HCT116 (cell line): Measurements from ENCODE around the gene MEPCE. TPM values are rescaled to one million over a fixed set of nuclear protein-coding genes. Genes with fewer than 3 reads are reported as not detected.

Experiments used
- ATAC-seq: fragments of 200-7000 bp; cut with Tn5 transposase; 2 replicates; pipeline ENCODE4 v1.9.1; 2020; ENCODE audit warnings: mild to moderate bottlenecking, moderate library complexity
- BruUV-seq: library from RNA; stranded (reverse); fragments of 400-500 nt; replicated peaks from 2 replicates; lab custom pipeline; 2021; lab: Mats Ljungman, UMichigan
- CTCF ChIA-PET: fragments of 300-600 bp; sonication (Branson Sonifier 250); formaldehyde crosslinking; loops from one replicate; lab custom pipeline; 2021; ENCODE audit warnings: antibody characterized with exemption; lab: Charles Lee
- POLR2A ChIA-PET: fragments of 300-600, 350-600 bp; sonication (Branson Sonifier 250); formaldehyde crosslinking; loops from one replicate; lab custom pipeline; 2021; ENCODE audit warnings: antibody characterized with exemption; lab: Charles Lee
- RAD21 ChIA-PET, 2 experiments: fragments of 300-600 bp; sonication (Branson Sonifier 250); formaldehyde crosslinking; loops; one replicate each; lab custom pipeline; 2023; ENCODE audit warnings: low total read pairs in 2 of 2; ENCODE audit not compliant: uncharacterized antibody in 2 of 2, unreplicated experiment in 2 of 2, low non-redundant PET in 1 of 2; lab: Charles Lee
- DNase-seq: peaks from one replicate; pipeline ENCODE4 v3.0.0-alpha.2; 2010; ENCODE audit warnings: low read depth, low spot score
- H2AFZ ChIP-seq: fragments of 200-600 bp; shearing (Covaris generic), sonication (generic); 2 replicates; pipeline ENCODE4 v1.6.1; 2017; ENCODE audit warnings: low read depth, mixed run types, mixed read lengths, antibody characterized with exemption, low read length; ENCODE audit not compliant: poor library complexity, severe bottlenecking
- H3K27ac ChIP-seq: 2 replicates; pipeline ENCODE4 v1.5.1; 2012; ENCODE audit warnings: low read depth, low read length
- H3K27me3 ChIP-seq: fragments of 200-600 bp; sonication (generic); 2 replicates; pipeline ENCODE4 v1.6.1; 2016; ENCODE audit warnings: mixed run types, low read length, mixed read lengths; ENCODE audit not compliant: insufficient read depth
- H3K36me3 ChIP-seq, 2 experiments: fragments of 200-500 bp in 1 of 2; fragments of 200-600 bp in 1 of 2; sonication (Bioruptor generic) in 1 of 2; sonication (generic) in 1 of 2; 2 replicates each; pipeline versions ENCODE4 v1.5.1 to v1.6.1; 2014 to 2016; ENCODE audit warnings: low read length in 2 of 2, inconsistent platforms in 1 of 2, mixed read lengths in 1 of 2, mixed run types in 1 of 2; ENCODE audit not compliant: insufficient read depth in 2 of 2, control insufficient read depth in 1 of 2
- H3K4me1 ChIP-seq, 2 experiments: fragments of 200-600 bp in 1 of 2; sonication (generic) in 1 of 2; 2 replicates each; pipeline versions ENCODE4 v1.5.1 to v1.6.1; 2012 to 2017; ENCODE audit warnings: low read length in 2 of 2, inconsistent platforms in 1 of 2, mild to moderate bottlenecking in 1 of 2, mixed read lengths in 1 of 2, mixed run types in 1 of 2, moderate library complexity in 1 of 2; ENCODE audit not compliant: insufficient read depth in 2 of 2, control insufficient read depth in 1 of 2
- H3K4me2 ChIP-seq: fragments of 200-600 bp; sonication (generic); 2 replicates; pipeline ENCODE4 v1.6.1; 2017; ENCODE audit warnings: mixed run types, low read length, mixed read lengths
- H3K4me3 ChIP-seq, 2 experiments: fragments of 200-600 bp in 1 of 2; sonication (generic) in 1 of 2; replicated peaks in 1 of 2; 2 replicates each; pipeline ENCODE4 v1.5.1; 2011 to 2016; ENCODE audit warnings: low read length in 2 of 2, control low read depth in 1 of 2, low read depth in 1 of 2, mild to moderate bottlenecking in 1 of 2, mixed read lengths in 1 of 2, mixed run types in 1 of 2
- H3K79me2 ChIP-seq: fragments of 200-600 bp; sonication (generic); 2 replicates; pipeline ENCODE4 v1.6.1; 2017; ENCODE audit warnings: mild to moderate bottlenecking, mixed run types, low read length, moderate library complexity, mixed read lengths; ENCODE audit not compliant: insufficient read depth
- H3K9ac ChIP-seq: fragments of 200-600 bp; sonication (generic); 2 replicates; pipeline ENCODE4 v1.6.1; 2016; ENCODE audit warnings: low read length, mixed read lengths
- H3K9me2 ChIP-seq: fragments of 200-600 bp; sonication (generic), shearing (Covaris generic); 2 replicates; pipeline ENCODE4 v1.6.1; 2017; ENCODE audit warnings: mixed run types, mild to moderate bottlenecking, moderate library complexity; ENCODE audit not compliant: insufficient read depth
- H3K9me3 ChIP-seq, 2 experiments: fragments of 200-500 bp in 1 of 2; fragments of 200-600 bp in 1 of 2; sonication (Bioruptor generic) in 1 of 2; sonication (generic) in 1 of 2; 2 replicates each; pipeline ENCODE4 v1.6.1; 2014 to 2017; ENCODE audit warnings: low read length in 2 of 2, mixed read lengths in 2 of 2, inconsistent platforms in 1 of 2, low read depth in 1 of 2, mild to moderate bottlenecking in 1 of 2, mixed run types in 1 of 2, moderate library complexity in 1 of 2; ENCODE audit not compliant: control insufficient read depth in 1 of 2, insufficient read depth in 1 of 2
- H4K20me1 ChIP-seq: fragments of 200-600 bp; sonication (generic), shearing (Covaris generic); 2 replicates; pipeline ENCODE4 v1.6.1; 2017; ENCODE audit warnings: mixed run types, mild to moderate bottlenecking, moderate library complexity; ENCODE audit not compliant: insufficient read depth
- CBX3 ChIP-seq: IDR thresholded peaks from 2 replicates; pipeline ENCODE4 v1.6.1; 2012; ENCODE audit warnings: low read depth
- ELF1 ChIP-seq: IDR thresholded peaks from 2 replicates; pipeline ENCODE4 v1.6.1; 2012; ENCODE audit warnings: low read depth, borderline replicate concordance
- EZH2 ChIP-seq: fragments of 200-600 bp; sonication (generic); IDR thresholded peaks from 2 replicates; pipeline ENCODE4 v1.6.1; 2017; ENCODE audit warnings: antibody characterized with exemption, mixed run types
- EZH2phosphoT487 ChIP-seq: fragments of 200-600 bp; IDR thresholded peaks from 2 replicates; pipeline ENCODE4 v1.6.1; 2018; ENCODE audit warnings: antibody characterized with exemption, borderline replicate concordance
- JUND ChIP-seq: IDR thresholded peaks from 2 replicates; pipeline ENCODE4 v1.6.1; 2012
- MAX ChIP-seq: IDR thresholded peaks from 2 replicates; pipeline ENCODE4 v1.6.1; 2012
- RAD21 ChIP-seq: IDR thresholded peaks from 2 replicates; pipeline ENCODE4 v1.6.1; 2012; ENCODE audit warnings: low read depth, mild to moderate bottlenecking
- TCF7L2 ChIP-seq: IDR thresholded peaks from 2 replicates; pipeline ENCODE4 v1.7.0; 2011; ENCODE audit warnings: borderline replicate concordance, inconsistent platforms; ENCODE audit not compliant: insufficient read depth, insufficient read length; ENCODE audit errors: extremely low read depth
- YY1 ChIP-seq: IDR thresholded peaks from 2 replicates; pipeline ENCODE4 v1.6.1; 2011; ENCODE audit warnings: low read length, low read depth, moderate library complexity, mild to moderate bottlenecking; ENCODE audit not compliant: insufficient replicate concordance; ENCODE audit errors: extremely low read depth
- ZBTB33 ChIP-seq: IDR thresholded peaks from 2 replicates; pipeline ENCODE4 v1.6.1; 2011; ENCODE audit warnings: mild to moderate bottlenecking, low read length, moderate library complexity; ENCODE audit not compliant: insufficient replicate concordance; ENCODE audit errors: extremely low read depth
- ZFX ChIP-seq: fragments of 450-650 bp; IDR thresholded peaks from 2 replicates; pipeline ENCODE4 v1.6.1; 2017
- intact Hi-C: fragments of 100-400 bp; cut with micrococcal nuclease; formaldehyde crosslinking; loops from 2 replicates; pipeline ENCODE4 v1.10.0; 2022
- total RNA-seq: library from RNA; stranded (reverse); gene quantifications from one replicate; pipeline ENCODE4 v1.2.1, GENCODE V29; 2021; ENCODE audit not compliant: unreplicated experiment

MEPCE gene
- total RNA-seq, 1 experiment from 2014 or later = 44.4 TPM

GRCh38 chr7:100472854-100473499, 43.3 kb downstream of the MEPCE start:
- no TSS peak for BruUV-seq
- H4K20me1 ChIP-seq = no peaks in the 10 kb centered on the region
- ChIA-PET POLR2A (no interaction called here), RAD21 (no interaction called here), CTCF (no interaction called here)
- no peak overlapping the region for H3K4me3 ChIP-seq
- H3K36me3 ChIP-seq = peaks cover 0 to 4% of the 10 kb centered on the region in 2 experiments; a peak in 1 of 4 replicates
- H3K27me3 ChIP-seq = no peaks in the 10 kb centered on the region
- H3K4me1 ChIP-seq = peaks cover 24 to 35% of the 10 kb centered on the region in 2 experiments
- DNase-seq (no peak), ATAC-seq (no peak)
- H3K79me2 ChIP-seq = no peaks in the 10 kb centered on the region
- H3K9me2 ChIP-seq = no peaks in the 10 kb centered on the region
- intact Hi-C loops = no loop called here
- no peak overlapping the region for H2AFZ ChIP-seq
- H3K9me3 ChIP-seq = no peaks in the 10 kb centered on the region
- peak overlapping the region; percentile 10; the same call in 1 of the 2 replicates for H3K4me2 ChIP-seq
- no peak overlapping the region for H3K27ac ChIP-seq
- no peak overlapping the region for H3K9ac ChIP-seq
- TF ChIP-seq MAX = no peak
- TF ChIP-seq JUND = no peak
- no peak for TF ChIP-seq ZBTB33
- TF ChIP-seq EZH2 = no peak
- no peak for TF ChIP-seq EZH2phosphoT487
- no peak for TF ChIP-seq TCF7L2
- no peak for TF ChIP-seq RAD21
- TF ChIP-seq ZFX = no peak
- TF ChIP-seq CBX3 = no peak
- TF ChIP-seq ELF1 = no peak
- no peak for TF ChIP-seq YY1
